AG04449 (cell line): ENCODE results near the gene TTC33.

Experiments
- CTCF ChIA-PET: fragments of 350-600 bp; formaldehyde crosslinking; extraction: SDS; loops from one replicate; lab custom pipeline; 2021; ENCODE audit warnings: antibody characterized with exemption; lab: Yijun Ruan, JAX
- POLR2A ChIA-PET: fragments of 400-600, 350-600 bp; formaldehyde crosslinking; extraction: SDS; loops from one replicate; lab custom pipeline; 2020; ENCODE audit warnings: antibody characterized with exemption, inconsistent platforms; lab: Yijun Ruan, JAX
- DNase-seq: peaks from one replicate; pipeline ENCODE4 v3.0.0-alpha.2; 2010; ENCODE audit warnings: low read depth, low spot score
- H3K4me3 ChIP-seq: 2 replicates; pipeline ENCODE4 v1.5.1; 2011; ENCODE audit warnings: low read depth, mild to moderate bottlenecking, control low read depth, low read length
- CTCF ChIP-seq: IDR thresholded peaks from one replicate; pipeline ENCODE4 v1.5.1; 2011; ENCODE audit warnings: mild to moderate bottlenecking, moderate library complexity, low read length, control low read depth, inconsistent platforms; ENCODE audit not compliant: insufficient read depth; ENCODE audit errors: missing control alignments

The TTC33 gene

GRCh38 chr5:40484495-40484894, 271.3 kb downstream of the TTC33 start:
- no peak for TF ChIP-seq CTCF
- H3K4me3 ChIP-seq: no peak overlapping the region
- POLR2A ChIA-PET: no interaction called here
- CTCF ChIA-PET: no interaction called here
- no peak for DNase-seq

- CTCF ChIA-PET: no interaction called here
- POLR2A ChIA-PET: no interaction called here
- TF ChIP-seq CTCF: no peak
- no peak for DNase-seq
- H3K4me3 ChIP-seq: no peak overlapping the region
These were observed 272.4 kb downstream of the TTC33 start for GRCh38 chr5:40483316-40483715.

- H3K4me3 ChIP-seq: no peak overlapping the region
- TF ChIP-seq CTCF: no peak
- ChIA-PET CTCF (no interaction called here), POLR2A (no interaction called here)
- no peak for DNase-seq
These were observed 274.5 kb downstream of the TTC33 start for GRCh38 chr5:40481241-40481640.

GRCh38 chr5:40480392-40480791, 275.4 kb downstream of the TTC33 start:
- ChIA-PET CTCF (interaction anchor here (1.5 kb wide), 1 partner anchor 9 kb away, joined by 4 read pairs; no protein-coding TSS in a partner anchor), POLR2A (no interaction called here)
- no peak overlapping the region for H3K4me3 ChIP-seq
- DNase-seq: no peak
- no peak for TF ChIP-seq CTCF

- H3K4me3 ChIP-seq: no peak overlapping the region
- ChIA-PET POLR2A (no interaction called here), CTCF (interaction anchor here (1.5 kb wide), 1 partner anchor 9 kb away, joined by 4 read pairs; no protein-coding TSS in a partner anchor)
- no peak for TF ChIP-seq CTCF
- DNase-seq: no peak
These were observed 275.8 kb downstream of the TTC33 start for GRCh38 chr5:40479939-40480338.

- ChIA-PET CTCF (no interaction called here), POLR2A (no interaction called here)
- no peak for TF ChIP-seq CTCF
- no peak for DNase-seq
- no peak overlapping the region for H3K4me3 ChIP-seq
These were observed 277.0 kb downstream of the TTC33 start for GRCh38 chr5:40478766-40479165.
